Upper lobe of left lung (tissue), 4 donors: ENCODE measurements around the gene LRPPRC.

Experiments used
- CTCF ChIP-seq, 6 experiments: fragments of 450-650 bp in 4 of 6; fragments of 200-600 bp in 2 of 6; sonication (generic) in 2 of 6; IDR thresholded peaks; one replicate each; pipeline ENCODE4 v1.5.1; 2016 to 2019; ENCODE audit warnings: antibody characterized with exemption in 6 of 6
- EP300 ChIP-seq, 4 donors: sonication (generic); formaldehyde crosslinking; IDR thresholded peaks; one replicate each; pipeline ENCODE4 v1.5.1; 2017; ENCODE audit warnings: antibody characterized with exemption in 4 of 4, control low read depth in 2 of 4
- POLR2A ChIP-seq, 4 donors: fragments of 450-650 bp; IDR thresholded peaks; one replicate each; pipeline ENCODE4 v1.5.1; 2016 to 2017; ENCODE audit warnings: antibody characterized with exemption in 4 of 4, mild to moderate bottlenecking in 2 of 4
- POLR2AphosphoS5 ChIP-seq, 2 donors: sonication (generic); formaldehyde crosslinking; IDR thresholded peaks; one replicate each; pipeline ENCODE4 v1.5.1; 2017; ENCODE audit warnings: antibody characterized with exemption in 2 of 2

- TF ChIP-seq CTCF (IDR thresholded peaks at IDR 0.05) (no peak), POLR2AphosphoS5 (IDR thresholded peaks at IDR 0.05) (no peak), POLR2A (IDR thresholded peaks at IDR 0.05) (no peak), EP300 (IDR thresholded peaks at IDR 0.05) (no peak)
Observed at GRCh38 chr2:43948370-43948769, 47.4 kb downstream of the LRPPRC start.
